Adrenal gland (tissue), 5 donors: ENCODE data around the gene AHSP.

Experiments used
- CTCF ChIP-seq, 6 experiments: fragments of 450-650 bp in 4 of 6; fragments of 200-600 bp in 2 of 6; sonication (generic) in 1 of 6; IDR thresholded peaks; 1 replicate in 5 of 6; 2 replicates in 1 of 6; pipeline versions ENCODE4 v1.5.1 to v1.8.0; 2016 to 2021; ENCODE audit warnings: antibody characterized with exemption in 6 of 6, mild to moderate bottlenecking in 2 of 6, moderate library complexity in 1 of 6
- POLR2A ChIP-seq, 2 donors: fragments of 450-650 bp; IDR thresholded peaks; one replicate each; pipeline ENCODE4 v1.6.1; 2017; ENCODE audit warnings: antibody characterized with exemption in 2 of 2, mild to moderate bottlenecking in 2 of 2, moderate library complexity in 1 of 2
- donor health status: DM: no; HTN: no; CAD: no.

GRCh38 chr16:31561426-31562233, 33.9 kb downstream of the AHSP start:
- TF ChIP-seq CTCF (IDR thresholded peaks at IDR 0.05), result no peak
- no peak for TF ChIP-seq POLR2A (IDR thresholded peaks at IDR 0.05)
